SH-SY5Y (cell line): ENCODE measurements around the gene ARHGAP18.

Source experiments
- GATA2 ChIP-seq: IDR thresholded peaks from 2 replicates; pipeline ENCODE4 v1.6.1; 2011; ENCODE audit warnings: mild to moderate bottlenecking, low read depth, low read length
- GATA3 ChIP-seq: IDR thresholded peaks from 2 replicates; pipeline ENCODE4 v1.6.1; 2011; ENCODE audit warnings: low read depth, mild to moderate bottlenecking, low read length, moderate library complexity

GRCh38 chr6:129696028-129696418, 14.0 kb downstream of the ARHGAP18 start:
- TF ChIP-seq GATA2 (no peak), GATA3 (no peak)
